HepG2 (cell line): ENCODE results near the gene CDK8. TPM values are rescaled to one million over a fixed set of nuclear protein-coding genes. Genes with fewer than 3 reads are reported as not detected.

Experiments used
- ATAC-seq: fragments of 200-7000 bp; cut with Tn5 transposase; 3 replicates; pipeline ENCODE4 v1.9.1; 2020; ENCODE audit warnings: mild to moderate bottlenecking, moderate library complexity
- BruUV-seq: library from RNA; stranded (reverse); fragments of 400-500 nt; replicated peaks from 2 replicates; lab custom pipeline; 2021; lab: Mats Ljungman, UMichigan
- CTCF ChIA-PET: fragments of 300-600 bp; formaldehyde crosslinking; extraction: SDS; loops from one replicate; lab custom pipeline; 2021; ENCODE audit warnings: low total read pairs, inconsistent platforms, low intra/inter-chr PET ratio; lab: Yijun Ruan, JAX
- POLR2A ChIA-PET: fragments of 350-600 bp; sonication (Branson Sonifier 250); formaldehyde crosslinking; loops from one replicate; lab custom pipeline; 2020; ENCODE audit warnings: antibody characterized with exemption, inconsistent platforms; lab: Yijun Ruan, JAX
- DNase-seq: peaks from one replicate; pipeline ENCODE4 v3.0.0-alpha.2; 2015; ENCODE audit warnings: low spot score
- FAIRE-seq: peaks from 3 replicates; lab custom pipeline; 2011; peaks lifted over from hg19 to GRCh38; lab: Jason Lieb, UNC
- H2AFZ ChIP-seq: one replicate; pipeline ENCODE4 v1.6.1; 2011; ENCODE audit warnings: low read length, inconsistent platforms
- H3K27ac ChIP-seq: fragments of 300-600 bp; 3 replicates; pipeline ENCODE4 v1.8.0; 2011; ENCODE audit warnings: mixed run types, mild to moderate bottlenecking, mixed read lengths, low read length, inconsistent platforms; ENCODE audit not compliant: insufficient read depth; ENCODE audit errors: extremely low read length
- H3K27me3 ChIP-seq, 2 experiments: fragments of 200-600 bp in 1 of 2; 2 replicates in 1 of 2; 3 replicates in 1 of 2; pipeline versions ENCODE4 v1.6.0 to v1.8.0; 2011; ENCODE audit warnings: low read length in 2 of 2, mild to moderate bottlenecking in 2 of 2, moderate library complexity in 2 of 2, inconsistent platforms in 1 of 2; ENCODE audit not compliant: insufficient read depth in 2 of 2, control insufficient read depth in 1 of 2
- H3K36me3 ChIP-seq, 2 experiments: fragments of 200-600 bp in 1 of 2; replicated peaks in 1 of 2; 2 replicates in 1 of 2; 3 replicates in 1 of 2; pipeline versions ENCODE4 v1.5.1 to v1.8.0; 2011; ENCODE audit warnings: low read length in 2 of 2, inconsistent platforms in 1 of 2; ENCODE audit not compliant: insufficient read depth in 2 of 2, control insufficient read depth in 1 of 2
- H3K4me1 ChIP-seq: 2 replicates; pipeline ENCODE4 v1.5.1; 2012; ENCODE audit warnings: low read length, inconsistent platforms; ENCODE audit not compliant: insufficient read depth
- H3K4me2 ChIP-seq: 2 replicates; pipeline ENCODE4 v1.6.0; 2011; ENCODE audit warnings: low read depth, low read length, inconsistent platforms
- H3K4me3 ChIP-seq, 3 experiments: fragments of 200-600 bp in 1 of 3; sonication (generic), shearing (Covaris generic) in 1 of 3; replicated peaks in 1 of 3; 2 replicates each; pipeline ENCODE4 v1.5.1; 2011 to 2016; ENCODE audit warnings: low read length in 3 of 3, inconsistent platforms in 2 of 3, low read depth in 2 of 3, mild to moderate bottlenecking in 2 of 3, control low read depth in 1 of 3, mixed read lengths in 1 of 3; ENCODE audit not compliant: insufficient read depth in 1 of 3
- H3K79me2 ChIP-seq: one replicate; pipeline ENCODE4 v1.6.1; 2011; ENCODE audit warnings: low read length, inconsistent platforms; ENCODE audit not compliant: insufficient read depth
- H3K9ac ChIP-seq: 2 replicates; pipeline ENCODE4 v1.6.0; 2011; ENCODE audit warnings: mild to moderate bottlenecking, low read depth, low read length, inconsistent platforms; ENCODE audit not compliant: insufficient read depth
- H3K9me3 ChIP-seq: 2 replicates; pipeline ENCODE4 v1.5.1; 2012; ENCODE audit warnings: mild to moderate bottlenecking, low read length
- H4K20me1 ChIP-seq: 2 replicates; pipeline ENCODE4 v1.6.0; 2011; ENCODE audit warnings: inconsistent platforms, mild to moderate bottlenecking, low read length, moderate library complexity; ENCODE audit not compliant: insufficient read depth
- AHR ChIP-seq: IDR thresholded peaks from 2 replicates; pipeline ENCODE4 v1.6.1; 2018; ENCODE audit warnings: missing genetic modification reagents, missing compliant biosample characterization
- BORCS8-MEF2B ChIP-seq: sonication (generic); formaldehyde crosslinking; IDR thresholded peaks from 2 replicates; pipeline ENCODE4 v1.8.0; 2022; ENCODE audit warnings: mild to moderate bottlenecking, missing genetic modification reagents
- CBX1 ChIP-seq: IDR thresholded peaks from one replicate; pipeline ENCODE4 v1.6.1; 2016; ENCODE audit warnings: antibody characterized with exemption, low read depth
- FOXJ3 ChIP-seq: sonication (generic); formaldehyde crosslinking; IDR thresholded peaks from 2 replicates; pipeline ENCODE4 v1.4.0; 2020; ENCODE audit warnings: missing genetic modification reagents, mild to moderate bottlenecking, borderline replicate concordance
- GLMP ChIP-seq: sonication (generic); formaldehyde crosslinking; IDR thresholded peaks from 2 replicates; pipeline ENCODE4 v1.9.0; 2021; ENCODE audit warnings: missing genetic modification reagents, mild to moderate bottlenecking, borderline replicate concordance
- HNRNPH1 ChIP-seq: fragments of 200-400 bp; formaldehyde crosslinking; optimal IDR thresholded peaks from 2 replicates; pipeline ENCODE3; 2017; ENCODE audit warnings: mild to moderate bottlenecking, low read depth, low read length
- JARID2 ChIP-seq: sonication (generic); formaldehyde crosslinking; IDR thresholded peaks from 2 replicates; pipeline ENCODE4 v1.8.1; 2023; ENCODE audit warnings: missing genetic modification reagents, inconsistent platforms; ENCODE audit not compliant: insufficient replicate concordance
- LCORL ChIP-seq, 2 experiments: fragments of 450-650 bp in 1 of 2; sonication (generic) in 1 of 2; formaldehyde crosslinking in 1 of 2; IDR thresholded peaks; 2 replicates each; pipeline versions ENCODE4 v1.5.0 to v1.6.1; 2017 to 2020; ENCODE audit warnings: antibody characterized with exemption in 1 of 2, missing genetic modification reagents in 1 of 2
- NAIF1 ChIP-seq: sonication (generic); formaldehyde crosslinking; IDR thresholded peaks from 2 replicates; pipeline ENCODE4 v1.5.0; 2020; ENCODE audit warnings: mild to moderate bottlenecking, missing genetic modification reagents, borderline replicate concordance
- NFAT5 ChIP-seq: sonication (generic); formaldehyde crosslinking; IDR thresholded peaks from 2 replicates; pipeline ENCODE4 v1.4.0; 2020; ENCODE audit warnings: missing genetic modification reagents
- TFE3 ChIP-seq: IDR thresholded peaks from 2 replicates; pipeline ENCODE4 v1.6.1; 2016
- ZNF354B ChIP-seq: sonication (generic); formaldehyde crosslinking; IDR thresholded peaks from 2 replicates; pipeline ENCODE4 v1.8.0; 2022; ENCODE audit warnings: mild to moderate bottlenecking, missing genetic modification reagents
- ZNF776 ChIP-seq: sonication (generic); formaldehyde crosslinking; IDR thresholded peaks from 2 replicates; pipeline ENCODE4 v1.4.0; 2020; ENCODE audit warnings: mild to moderate bottlenecking, missing genetic modification reagents
- ZNF790 ChIP-seq: sonication (generic); formaldehyde crosslinking; IDR thresholded peaks from 2 replicates; pipeline ENCODE4 v1.8.0; 2022; ENCODE audit warnings: missing genetic modification reagents, mild to moderate bottlenecking, borderline replicate concordance
- WGBS: methylation state at CpG from one replicate; pipeline ENCODE4 v1.1.6; 2017; ENCODE audit warnings: low lambda C conversion rate; 5-methylcytosine and 5-hydroxymethylcytosine counted together
- in situ Hi-C: cut with HindIII; loops from 2 replicates; pipeline ENCODE4 v1.10.0; 2017; ENCODE audit warnings: low pct_unique_long_range_greater_than_20kb; ENCODE audit not compliant: extremely low pct_ligation_motif_present
- intact Hi-C: fragments of 100-400 bp; cut with micrococcal nuclease; formaldehyde crosslinking; loops from one replicate; pipeline ENCODE4 v1.10.0; 2022; ENCODE audit not compliant: unreplicated experiment
- polyA plus RNA-seq, 8 experiments: library from polyadenylated mRNA; depleted of rRNA in 3 of 8; stranded (reverse) in 7 of 8; unstranded in 1 of 8; fragments of >200 nt; fragmentation: Illumina TruSeq in 4 of 8; extraction: Trizol in 4 of 8; gene quantifications; 2 replicates each; pipeline versions ENCODE4 v1.2.1 to v1.2.3, GENCODE V29; 2011 to 2016; ENCODE audit warnings: low read depth in 4 of 8, missing spikeins in 1 of 8, mixed read lengths in 1 of 8; ENCODE audit not compliant: insufficient read depth in 1 of 8
- total RNA-seq, 5 experiments: library from RNA; depleted of rRNA; stranded (reverse); fragments of >200 nt; fragmentation: Illumina TruSeq; extraction: Trizol; gene quantifications; 2 replicates each; pipeline ENCODE4 v1.2.3, GENCODE V29; 2016; ENCODE audit warnings: low read depth in 1 of 5
- TF ChIP-seq, protein P1 (sequence below): sonication (generic); formaldehyde crosslinking; IDR thresholded peaks from 2 replicates; pipeline ENCODE4 v1.8.1; 2023; ENCODE audit warnings: missing genetic modification reagents, inconsistent platforms, borderline replicate concordance

CDK8 gene
- total and polyA plus RNA-seq, 2 of the 13 experiments (the other 11 are each of a cell fraction or from before 2014, with no cell fraction given), result 15.8 to 16.4 TPM

GRCh38 chr13:26295812-26296211 lies 41.9 kb downstream of the CDK8 start:
- ATAC-seq (no peak), DNase-seq (no peak), FAIRE-seq (no peak)
- BruUV-seq, result no TSS peak
- CTCF ChIA-PET, result no interaction called here
- POLR2A ChIA-PET, result no interaction called here
- Histone ChIP-seq H2AFZ (no peak overlapping the region), H3K4me1 (no peaks in the 10 kb centered on the region), H4K20me1 (no peaks in the 10 kb centered on the region; the same call in 1 of the 2 replicates), H3K27ac (no peak overlapping the region), H3K9me3 (no peaks in the 10 kb centered on the region), H3K9ac (no peak overlapping the region), H3K4me3 (no peak overlapping the region), H3K4me2 (no peak overlapping the region), H3K36me3 (no peaks in the 10 kb centered on the region), H3K27me3 (no peaks in the 10 kb centered on the region), H3K79me2 (peaks cover 22% of the 10 kb centered on the region)
- intact Hi-C loops, result no loop called here
- WGBS, result 93% methylated on average over 6 of the region's 6 CpGs
- in situ Hi-C loops, result no loop called here
- TF ChIP-seq FOXJ3 (CRISPR knock-in tag) (no peak), NAIF1 (CRISPR knock-in tag) (no peak), GLMP (CRISPR knock-in tag) (no peak), LCORL (IDR thresholded peaks at IDR 0.05) (no peak), LCORL (CRISPR knock-in tag; IDR thresholded peaks at IDR 0.05) (no peak), ZNF776 (CRISPR knock-in tag) (no peak), BORCS8-MEF2B (no peak), HNRNPH1 (no peak), AHR (CRISPR knock-in tag) (no peak), TFE3 (CRISPR knock-in tag) (no peak), ZNF354B (CRISPR knock-in tag) (no peak), ZNF790 (CRISPR knock-in tag) (no peak), CBX1 (no peak), JARID2 (CRISPR knock-in tag) (no peak), NFAT5 (CRISPR knock-in tag) (no peak)
- TF ChIP-seq, protein P1, sequence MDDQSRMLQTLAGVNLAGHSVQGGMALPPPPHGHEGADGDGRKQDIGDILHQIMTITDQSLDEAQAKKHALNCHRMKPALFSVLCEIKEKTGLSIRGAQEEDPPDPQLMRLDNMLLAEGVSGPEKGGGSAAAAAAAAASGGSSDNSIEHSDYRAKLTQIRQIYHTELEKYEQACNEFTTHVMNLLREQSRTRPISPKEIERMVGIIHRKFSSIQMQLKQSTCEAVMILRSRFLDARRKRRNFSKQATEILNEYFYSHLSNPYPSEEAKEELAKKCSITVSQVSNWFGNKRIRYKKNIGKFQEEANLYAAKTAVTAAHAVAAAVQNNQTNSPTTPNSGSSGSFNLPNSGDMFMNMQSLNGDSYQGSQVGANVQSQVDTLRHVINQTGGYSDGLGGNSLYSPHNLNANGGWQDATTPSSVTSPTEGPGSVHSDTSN, result no peak
